Liver (tissue), 9 donors: Measurements from ENCODE around the gene LGALS9C. TPM values are rescaled to one million over a fixed set of nuclear protein-coding genes. Genes with fewer than 3 reads are reported as not detected.
A peak's percentile ranks its signal among the peaks of the same experiment; 100 is the strongest.
"Not testable (repeated sequence)": the region's sequence is repeated elsewhere in the genome, so short reads cannot be mapped to it uniquely, and the experiment has no call there.

ENCODE experiments used
- DNase-seq: peaks from one replicate; pipeline ENCODE4 v3.0.0-alpha.2; 2017; ENCODE audit warnings: low spot score
- H3K27ac ChIP-seq, 2 donors: one replicate each; pipeline ENCODE4 v1.7.0; 2013; ENCODE audit warnings: inconsistent platforms in 2 of 2, low read length in 2 of 2, control low read depth in 1 of 2, low read depth in 1 of 2, mild to moderate bottlenecking in 1 of 2
- H3K27me3 ChIP-seq, 4 donors: one replicate each; pipeline versions ENCODE4 v1.6.1 to v1.7.0; 2013; ENCODE audit warnings: low read length in 3 of 4, inconsistent platforms in 1 of 4, mild to moderate bottlenecking in 1 of 4, moderate library complexity in 1 of 4; ENCODE audit not compliant: control insufficient read depth in 4 of 4, insufficient read depth in 4 of 4
- H3K36me3 ChIP-seq, 4 donors: one replicate each; pipeline versions ENCODE4 v1.6.1 to v1.7.0; 2013; ENCODE audit warnings: low read length in 3 of 4, mild to moderate bottlenecking in 3 of 4, low read depth in 1 of 4, moderate library complexity in 1 of 4; ENCODE audit not compliant: control insufficient read depth in 4 of 4, insufficient read depth in 3 of 4
- H3K4me1 ChIP-seq, 4 donors: one replicate each; pipeline versions ENCODE4 v1.6.1 to v1.7.0; 2013; ENCODE audit warnings: low read length in 3 of 4, mild to moderate bottlenecking in 3 of 4, moderate library complexity in 1 of 4; ENCODE audit not compliant: control insufficient read depth in 4 of 4, insufficient read depth in 4 of 4
- H3K4me3 ChIP-seq, 3 donors: one replicate each; pipeline versions ENCODE4 v1.6.1 to v1.7.0; 2013; ENCODE audit warnings: low read length in 3 of 3, control low read depth in 1 of 3, low read depth in 1 of 3, mild to moderate bottlenecking in 1 of 3
- H3K9ac ChIP-seq, 2 donors: one replicate each; pipeline ENCODE4 v1.7.0; 2013; ENCODE audit warnings: low read length in 2 of 2, mild to moderate bottlenecking in 2 of 2, moderate library complexity in 2 of 2, control low read depth in 1 of 2, low read depth in 1 of 2
- H3K9me3 ChIP-seq, 4 donors: one replicate each; pipeline versions ENCODE4 v1.6.1 to v1.7.0; 2013; ENCODE audit warnings: low read length in 3 of 4; ENCODE audit not compliant: control insufficient read depth in 4 of 4
- RAD21 ChIP-seq, 2 donors: IDR thresholded peaks; 2 replicates each; pipeline ENCODE4 v1.6.1; 2016; ENCODE audit warnings: antibody characterized with exemption in 2 of 2, mild to moderate bottlenecking in 2 of 2
- WGBS: extraction: QIAGEN DNeasy Blood & Tissue Kit; methylation state at CpG from one replicate; pipeline ENCODE4 v1.1.7; 2013; 5-methylcytosine and 5-hydroxymethylcytosine counted together
- polyA plus RNA-seq, 2 donors: library from polyadenylated mRNA; stranded (reverse) in 1 of 2; unstranded in 1 of 2; fragments of 200-250 nt in 1 of 2; fragments of >200 nt in 1 of 2; fragmentation: Nextera tagmentation in 1 of 2; extraction: Ambion mirVana in 1 of 2; gene quantifications; one replicate each; pipeline versions ENCODE4 v1.2.1 to v1.2.3, GENCODE V29; 2013 to 2015
- total RNA-seq, 2 donors: library from RNA; depleted of rRNA; stranded (reverse); fragments of >200 nt; gene quantifications; one replicate each; pipeline ENCODE4 v1.2.3, GENCODE V29; 2014
- donor health status: healthy.
- donor health status: healthy.
- donor health status: healthy.
- donor health status: healthy.
- donor health status: healthy.

The LGALS9C gene
- total and polyA plus RNA-seq, 4 donors: 0.18 to 0.25 (median 0.24) TPM; not detected in 1

GRCh38 chr17:18497044-18497443, 20.5 kb downstream of the LGALS9C start:
- H3K9me3 ChIP-seq, H3K9ac ChIP-seq, H3K4me1 ChIP-seq, H3K27me3 ChIP-seq, DNase-seq, H3K27ac ChIP-seq, H3K36me3 ChIP-seq, H3K4me3 ChIP-seq: not testable (repeated sequence)
- TF ChIP-seq RAD21 (IDR thresholded peaks at IDR 0.05): peak; percentile 50 to 52
- 65% methylated on average over 6 of the region's 6 CpGs for WGBS

DNA sequence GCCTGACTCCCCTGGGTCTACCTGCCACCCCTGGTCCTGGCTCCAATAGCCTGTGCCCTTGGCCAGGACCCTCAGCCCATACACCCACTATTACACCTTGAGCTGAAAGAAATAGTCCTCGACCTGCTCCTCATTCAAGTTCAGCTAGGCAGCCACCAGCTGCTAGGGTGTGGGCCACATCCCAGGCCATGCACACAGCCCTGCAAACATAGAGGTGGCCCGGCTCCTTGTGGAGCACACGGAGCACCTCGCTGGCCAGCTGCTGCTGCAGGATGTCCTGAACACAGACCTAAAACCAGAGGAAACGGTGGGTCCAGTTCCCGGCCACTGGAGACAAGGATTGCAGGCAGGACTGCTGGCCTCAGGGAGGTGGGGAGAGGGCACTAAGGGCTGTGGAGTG, 22.5 kb downstream of the LGALS9C start:
- not testable (repeated sequence) for H3K27me3 ChIP-seq, H3K9me3 ChIP-seq, H3K4me1 ChIP-seq, H3K27ac ChIP-seq, DNase-seq, H3K36me3 ChIP-seq, H3K4me3 ChIP-seq, H3K9ac ChIP-seq
- 76% methylated on average over 2 of the region's 6 CpGs for WGBS

- not testable (repeated sequence) for H3K4me3 ChIP-seq, H3K36me3 ChIP-seq, H3K4me1 ChIP-seq, H3K9ac ChIP-seq, DNase-seq, H3K27me3 ChIP-seq, H3K9me3 ChIP-seq, H3K27ac ChIP-seq
- 89% methylated on average over 15 of the region's 15 CpGs for WGBS
These were observed 23.2 kb downstream of the LGALS9C start for GRCh38 chr17:18499756-18500155.

DNA sequence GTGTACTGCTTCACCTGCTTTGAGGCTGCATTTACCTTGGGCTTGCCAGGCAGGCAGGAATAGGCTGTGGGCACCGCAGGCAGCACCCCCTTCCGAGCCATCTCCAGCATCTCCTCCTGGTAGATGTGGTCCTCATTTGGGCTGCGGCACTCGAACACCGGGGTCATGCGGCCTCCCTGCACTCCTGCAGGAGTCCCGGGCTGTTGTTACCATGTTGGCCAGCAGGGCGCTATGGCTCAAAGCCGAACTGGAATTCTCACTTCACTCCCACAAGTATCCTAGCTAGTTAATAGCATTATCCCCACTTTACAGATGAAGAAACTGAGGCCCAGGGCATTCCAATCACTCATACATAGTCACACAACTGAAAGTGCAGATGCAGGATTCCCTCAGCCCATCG, 23.7 kb downstream of the LGALS9C start:
- H3K9me3 ChIP-seq, DNase-seq, H3K4me1 ChIP-seq, H3K27me3 ChIP-seq, H3K9ac ChIP-seq, H3K4me3 ChIP-seq, H3K36me3 ChIP-seq, H3K27ac ChIP-seq: not testable (repeated sequence)
- 69% methylated on average over 2 of the region's 10 CpGs for WGBS

DNA sequence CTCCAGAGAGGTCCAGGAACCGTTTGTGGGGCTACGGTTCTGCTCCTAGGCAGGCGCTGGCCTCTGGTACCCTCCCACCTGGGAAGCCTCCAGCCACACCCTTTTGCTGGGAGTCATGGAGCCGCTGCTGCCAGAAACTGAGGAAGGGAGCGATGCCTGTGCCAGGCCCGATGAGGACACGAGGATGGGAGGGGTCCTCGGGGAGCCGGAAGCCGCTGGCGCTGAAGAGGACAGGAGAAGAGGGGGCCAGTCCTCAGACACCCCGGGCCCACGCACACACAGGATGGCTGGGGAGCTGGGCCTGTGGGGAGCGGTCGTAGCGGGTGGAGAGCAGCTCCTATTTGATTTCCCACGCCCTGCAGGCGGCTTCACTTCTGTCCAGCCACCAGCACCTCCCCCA, 24.2 kb downstream of the LGALS9C start:
- not testable (repeated sequence) for H3K4me3 ChIP-seq, H3K9me3 ChIP-seq, H3K4me1 ChIP-seq, H3K36me3 ChIP-seq, DNase-seq, H3K27ac ChIP-seq, H3K27me3 ChIP-seq, H3K9ac ChIP-seq
- 80% methylated on average over 13 of the region's 18 CpGs for WGBS

DNA sequence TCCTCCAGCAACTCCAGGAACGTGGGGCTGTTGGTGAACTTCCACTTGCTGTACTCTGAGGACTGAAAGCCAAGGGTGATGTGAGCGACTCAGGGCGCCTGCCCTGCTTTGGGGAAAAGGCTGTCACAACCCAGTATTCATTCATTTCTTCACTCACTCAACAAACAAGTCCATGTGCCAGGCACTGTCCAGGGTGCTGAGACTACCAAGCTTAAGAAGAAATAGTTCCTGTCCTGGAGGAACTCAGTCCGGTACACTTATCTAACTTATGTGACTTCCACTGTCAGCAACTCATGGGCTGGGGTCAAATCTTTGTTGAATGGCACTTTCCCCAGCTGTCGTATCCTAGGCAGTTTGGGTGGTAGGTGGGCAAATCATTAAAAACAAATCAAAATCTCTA, 26.6 kb downstream of the LGALS9C start:
- not testable (repeated sequence) for H3K4me1 ChIP-seq, H3K4me3 ChIP-seq, H3K27ac ChIP-seq, DNase-seq, H3K9me3 ChIP-seq, H3K36me3 ChIP-seq, H3K9ac ChIP-seq, H3K27me3 ChIP-seq
- 36% methylated on average over 1 of the region's 5 CpGs for WGBS

GRCh38 chr17:18507729-18508128, 31.1 kb downstream of the LGALS9C start:
- H3K27ac ChIP-seq, DNase-seq, H3K9ac ChIP-seq, H3K4me3 ChIP-seq, H3K27me3 ChIP-seq, H3K4me1 ChIP-seq, H3K9me3 ChIP-seq, H3K36me3 ChIP-seq: not testable (repeated sequence)
- 94% methylated on average over 4 of the region's 9 CpGs for WGBS

DNA sequence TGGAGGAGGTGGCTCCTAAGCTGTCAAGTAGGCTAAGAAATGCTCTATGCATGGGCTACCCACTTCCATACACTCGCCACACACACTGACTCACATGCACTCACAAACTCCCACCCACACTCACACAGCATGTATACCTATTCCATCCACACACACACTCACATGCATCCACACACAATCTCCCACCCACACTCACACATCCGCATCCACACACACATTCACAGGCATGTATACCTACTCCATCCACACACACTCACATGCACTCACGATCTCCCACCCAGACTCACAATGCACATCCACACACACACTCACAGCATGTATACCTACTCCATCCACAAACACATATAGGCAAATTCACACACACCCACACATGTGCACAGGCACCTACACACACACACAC, 32.1 kb downstream of the LGALS9C start:
- not testable (repeated sequence) for H3K36me3 ChIP-seq, H3K27me3 ChIP-seq, H3K9ac ChIP-seq, H3K9me3 ChIP-seq, H3K4me3 ChIP-seq, DNase-seq, H3K4me1 ChIP-seq, H3K27ac ChIP-seq
- 95% methylated on average over 3 of the region's 3 CpGs for WGBS

DNA sequence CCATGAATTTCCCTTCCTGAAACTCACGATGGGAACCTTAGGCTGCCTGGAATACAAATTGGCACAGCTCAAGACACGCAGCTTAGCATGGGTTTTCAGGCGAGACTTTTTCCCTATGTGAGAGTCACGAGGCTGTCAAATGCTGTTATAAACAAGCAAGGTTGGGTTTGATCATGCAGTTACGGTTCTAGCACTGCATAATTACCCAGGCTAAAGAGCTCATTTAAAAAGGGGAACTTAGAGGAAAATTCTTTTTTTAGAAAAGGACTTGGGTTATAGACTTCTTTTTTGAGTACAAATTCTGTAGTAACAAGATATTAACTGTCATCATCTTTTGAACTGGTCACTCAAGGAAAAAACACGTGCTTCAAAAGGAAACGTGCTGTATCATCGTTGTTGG, 44.5 kb downstream of the LGALS9C start:
- H3K9me3 ChIP-seq, H3K4me3 ChIP-seq, H3K27ac ChIP-seq, H3K27me3 ChIP-seq, DNase-seq, H3K36me3 ChIP-seq, H3K9ac ChIP-seq, H3K4me1 ChIP-seq: not testable (repeated sequence)
- WGBS: 63% methylated on average over 1 of the region's 8 CpGs
